Activated CD4-positive, alpha-beta T cell treated with anti-CD3 and anti-CD28 coated beads, Interleukin-2, Interleukin-4, amounts not matched to agents 100 ng/mL and 50 ng/mL, durations not matched to agents 16 hours and 8 hours (primary cell): ENCODE measurements around the gene ARSA.

ENCODE experiments used
- DNase-seq: peaks from one replicate; pipeline ENCODE4 v3.0.0-alpha.2; 2020; ENCODE audit warnings: low spot score

ARSA gene

DNA sequence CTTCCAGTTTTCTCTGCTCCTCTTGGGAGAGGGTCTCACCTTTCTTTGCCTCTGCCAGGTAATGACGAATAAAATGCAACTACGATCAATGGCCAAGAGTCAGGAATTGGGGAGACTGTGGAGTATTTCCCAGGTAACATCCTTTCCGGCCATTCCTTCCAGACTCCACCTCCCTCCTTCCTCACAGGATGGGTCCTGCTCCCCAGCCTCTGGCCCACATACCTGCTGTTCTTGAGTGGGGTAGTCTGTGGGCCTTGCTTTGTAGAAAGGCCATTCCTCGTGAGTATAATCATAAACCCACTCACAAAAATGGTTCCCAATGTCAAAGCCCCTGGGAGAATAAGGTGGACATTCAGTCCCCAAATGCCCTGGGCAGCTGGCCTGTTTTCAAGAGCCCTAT is 48.2 kb downstream of the ARSA start:
- DNase-seq: no peak

DNA sequence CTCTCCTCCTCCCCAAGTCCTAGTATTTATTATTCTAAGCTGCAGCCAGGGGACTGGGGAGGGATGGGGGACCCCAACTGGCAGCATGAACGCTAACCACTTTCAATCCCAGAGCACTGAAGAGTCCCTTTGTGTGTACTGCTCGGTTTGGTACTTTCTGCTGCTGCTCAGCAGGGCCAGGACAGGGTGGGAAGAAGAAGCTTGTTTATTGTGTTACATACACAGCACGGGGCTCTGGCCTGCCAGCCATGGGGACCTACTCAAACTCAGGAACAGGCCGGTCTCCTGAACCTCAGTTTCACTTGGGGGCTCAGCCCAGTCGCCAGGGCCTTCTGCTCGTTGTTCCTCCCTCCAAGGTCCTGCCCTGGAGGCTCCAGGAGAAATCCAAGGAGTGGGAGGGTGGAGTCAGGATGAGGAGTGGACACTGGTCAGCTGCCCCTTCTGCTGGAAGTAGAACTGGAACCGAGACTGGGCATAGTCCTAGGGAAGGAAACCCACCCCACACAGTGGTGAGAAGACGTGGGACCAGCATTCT is 49.1 kb downstream of the ARSA start:
- no peak for DNase-seq

DNA sequence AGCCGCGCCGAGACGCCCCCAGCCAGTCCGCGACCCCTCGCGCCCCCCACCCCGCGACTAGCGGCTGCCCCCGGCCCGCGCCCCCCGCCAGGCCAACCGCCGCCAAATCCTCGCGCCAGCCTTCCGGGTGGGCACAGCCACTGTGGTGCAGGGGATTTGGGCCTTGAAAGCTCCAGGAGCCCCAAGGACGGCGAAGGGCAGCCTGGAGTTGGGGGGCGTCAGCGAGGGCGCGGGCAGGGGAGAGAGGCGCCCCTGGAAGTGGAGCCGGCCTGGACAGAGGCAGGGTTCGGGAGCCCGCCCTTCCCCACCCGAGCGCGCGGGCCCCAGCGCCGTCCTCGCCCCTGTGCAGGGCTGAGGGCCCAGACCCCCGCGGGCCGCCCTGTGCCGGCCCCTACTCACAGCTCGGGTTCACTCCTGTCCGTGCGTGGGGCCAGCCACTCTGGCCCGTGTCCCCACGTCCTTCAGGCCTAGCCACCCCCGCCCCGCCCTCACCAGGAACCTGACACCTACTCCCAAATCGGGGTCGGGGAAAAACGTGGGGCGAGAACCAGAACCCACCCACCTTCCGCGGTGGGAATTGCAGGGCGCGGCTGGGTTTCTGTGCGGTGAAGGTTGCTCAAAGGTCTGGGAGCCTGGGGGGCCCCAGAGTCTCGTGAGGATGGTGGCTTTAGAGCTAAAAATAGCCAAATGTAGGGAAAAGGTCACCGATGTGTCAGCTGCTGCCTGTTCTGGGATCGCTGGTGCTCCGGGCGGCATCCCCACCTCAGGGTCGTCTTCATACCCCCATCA is 49.8 kb downstream of the ARSA start, which contains the start of gene CPT1B:
TSS of gene CPT1B (minus strand) at position 441 of the 789 bp plus-strand sequence. CDS start 512 bp downstream, outside the sequence.
- no peak for DNase-seq

DNA sequence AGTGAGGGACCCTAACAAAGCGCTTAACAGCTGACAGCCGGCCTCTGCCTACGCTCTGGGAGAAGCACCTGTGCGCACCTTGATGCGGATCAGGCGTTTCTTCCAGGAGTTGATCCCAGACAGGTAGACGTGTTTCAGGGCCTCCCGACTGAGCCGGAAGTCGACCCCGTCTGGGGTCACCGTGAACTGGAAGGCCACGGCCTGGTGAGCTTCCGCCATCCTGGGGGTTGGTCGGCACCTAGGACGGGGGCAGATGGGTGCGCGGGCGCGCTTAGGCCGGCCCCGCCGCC is 50.3 kb downstream of the ARSA start:
- DNase-seq: no peak

DNA sequence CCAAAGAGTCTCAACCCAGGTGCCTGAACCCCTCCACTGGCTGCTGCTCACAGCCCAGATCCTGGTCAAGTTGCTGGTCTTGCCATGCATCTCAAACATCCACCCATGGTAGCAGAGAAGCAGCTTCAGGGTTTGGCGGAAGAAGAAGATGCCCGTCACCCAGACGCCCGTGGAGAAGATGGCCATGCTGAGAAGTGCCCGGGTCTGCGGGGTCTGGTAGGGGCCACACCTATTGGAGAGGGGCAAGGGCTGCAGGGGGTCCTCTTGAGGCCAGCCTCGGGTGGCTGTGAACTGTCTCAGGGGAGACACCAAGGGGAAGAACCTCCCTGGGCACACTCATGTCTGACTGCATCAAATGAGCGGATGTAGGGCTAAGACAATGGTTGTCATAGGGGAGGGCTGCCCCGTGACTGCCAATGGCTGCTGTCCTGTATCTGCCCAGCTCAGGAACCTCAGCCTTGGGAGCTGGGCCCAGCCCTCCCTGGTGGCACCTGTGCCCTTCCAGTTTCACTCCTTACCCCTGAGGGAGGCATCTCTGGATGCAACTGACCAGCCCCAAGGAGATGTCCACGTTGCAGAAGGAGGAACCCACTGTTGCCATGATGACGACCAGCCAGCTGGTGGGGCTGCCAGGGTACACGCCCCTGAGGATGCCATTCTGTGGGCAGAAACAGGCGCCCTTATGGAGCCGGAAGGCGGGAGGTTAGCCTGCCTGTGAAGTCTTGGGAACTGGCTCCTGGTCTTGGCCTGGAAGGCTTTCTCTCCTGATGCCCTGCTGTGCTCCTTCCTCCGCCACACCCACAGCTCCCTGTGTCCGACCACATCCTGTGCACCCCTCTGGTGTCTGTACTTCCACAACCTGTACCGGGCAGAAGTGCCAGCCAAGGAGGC is 50.9 kb downstream of the ARSA start:
- no peak for DNase-seq

DNA sequence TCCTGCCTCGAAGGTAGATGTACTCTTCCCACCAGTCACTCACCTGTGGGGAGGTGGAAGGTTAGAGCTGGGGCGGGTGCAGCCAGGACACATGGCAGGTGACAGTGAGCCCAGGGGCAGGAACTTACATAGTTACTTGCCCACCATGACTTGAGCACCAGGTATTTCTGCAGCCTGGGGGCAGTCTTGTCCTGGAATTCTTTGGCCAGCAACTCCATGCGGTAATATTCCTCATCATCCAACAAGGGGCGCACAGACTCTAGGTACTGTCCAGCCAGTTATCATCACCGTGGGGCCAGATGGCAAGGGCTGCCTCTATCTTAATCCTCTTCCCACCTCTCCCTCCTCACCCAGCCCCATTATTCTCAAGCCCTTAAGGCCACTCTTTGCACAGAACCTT is 51.9 kb downstream of the ARSA start:
- DNase-seq: no peak

DNA sequence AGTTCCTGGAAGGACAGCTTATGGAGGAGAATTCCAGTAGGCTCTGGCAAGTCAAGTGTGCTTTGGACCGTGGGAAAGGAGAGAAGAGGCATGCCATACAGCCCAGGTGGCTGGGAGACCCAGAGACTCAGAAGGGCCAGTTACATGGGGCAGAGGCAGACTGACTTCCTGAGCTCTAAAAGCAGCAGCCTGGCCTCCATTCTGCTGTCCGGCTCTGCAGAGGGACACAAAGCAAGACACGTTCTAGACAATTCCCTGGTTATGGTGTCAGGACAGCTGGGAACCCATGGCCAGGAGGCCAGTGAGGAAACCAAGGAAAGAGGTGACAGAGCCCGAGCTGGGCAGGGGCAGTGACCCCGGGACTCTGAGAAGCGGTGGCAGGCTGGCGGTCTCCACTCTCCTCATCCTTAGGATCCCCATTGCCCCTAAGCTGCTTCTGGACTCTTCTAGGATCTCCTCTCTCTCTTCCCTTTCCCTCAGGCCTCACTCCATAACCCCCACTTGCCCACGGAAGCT is 52.5 kb downstream of the ARSA start:
- DNase-seq: no peak
